Measurements from ENCODE around the gene HS1BP3. TPM values are rescaled to one million over a fixed set of nuclear protein-coding genes. Genes with fewer than 3 reads are reported as not detected.

Gene HS1BP3
- total RNA-seq, 1 donor from 2014 or later: 23.1 TPM

DNA sequence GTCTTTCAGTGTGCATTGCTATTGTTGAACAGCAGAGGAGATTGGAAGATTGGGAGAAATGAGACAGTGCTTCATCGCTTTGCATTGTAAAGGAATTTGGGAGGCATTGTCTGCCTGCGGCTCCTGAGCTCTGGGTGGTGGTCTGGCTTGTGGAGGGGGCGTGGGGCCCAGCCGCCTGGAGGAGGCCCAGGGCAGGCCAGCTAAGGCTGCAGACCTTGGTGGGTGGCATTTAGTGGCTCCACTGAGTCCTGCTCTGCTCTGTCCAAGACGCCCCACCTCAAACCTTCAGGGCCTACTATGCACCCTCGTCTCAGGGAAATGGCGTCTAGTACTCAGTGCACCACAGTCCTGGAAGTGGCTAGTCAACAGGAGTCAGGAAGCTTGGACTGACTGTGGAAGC, 5.7 kb upstream of the HS1BP3 start:
- TF ChIP-seq POLR2AphosphoS5 (IDR thresholded peaks at IDR 0.05; ENCODE audit: insufficient read depth in 1 of 2, low read depth in 1 of 2) (no peak), POLR2A (IDR thresholded peaks at IDR 0.05) (no peak)
- TF ChIP-seq, protein P1, sequence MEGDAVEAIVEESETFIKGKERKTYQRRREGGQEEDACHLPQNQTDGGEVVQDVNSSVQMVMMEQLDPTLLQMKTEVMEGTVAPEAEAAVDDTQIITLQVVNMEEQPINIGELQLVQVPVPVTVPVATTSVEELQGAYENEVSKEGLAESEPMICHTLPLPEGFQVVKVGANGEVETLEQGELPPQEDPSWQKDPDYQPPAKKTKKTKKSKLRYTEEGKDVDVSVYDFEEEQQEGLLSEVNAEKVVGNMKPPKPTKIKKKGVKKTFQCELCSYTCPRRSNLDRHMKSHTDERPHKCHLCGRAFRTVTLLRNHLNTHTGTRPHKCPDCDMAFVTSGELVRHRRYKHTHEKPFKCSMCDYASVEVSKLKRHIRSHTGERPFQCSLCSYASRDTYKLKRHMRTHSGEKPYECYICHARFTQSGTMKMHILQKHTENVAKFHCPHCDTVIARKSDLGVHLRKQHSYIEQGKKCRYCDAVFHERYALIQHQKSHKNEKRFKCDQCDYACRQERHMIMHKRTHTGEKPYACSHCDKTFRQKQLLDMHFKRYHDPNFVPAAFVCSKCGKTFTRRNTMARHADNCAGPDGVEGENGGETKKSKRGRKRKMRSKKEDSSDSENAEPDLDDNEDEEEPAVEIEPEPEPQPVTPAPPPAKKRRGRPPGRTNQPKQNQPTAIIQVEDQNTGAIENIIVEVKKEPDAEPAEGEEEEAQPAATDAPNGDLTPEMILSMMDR (IDR thresholded peaks at IDR 0.05): no peak
- Histone ChIP-seq H3K27ac (no peak overlapping the region), H3K4me1 (peaks cover 5% of the 10 kb centered on the region), H3K27me3 (no peaks in the 10 kb centered on the region), H3K9me3 (no peaks in the 10 kb centered on the region), H3K36me3 (no peaks in the 10 kb centered on the region), H3K4me3 (no peak overlapping the region)
- no peak for DNase-seq (ENCODE audit: extremely low spot score in 2 of 2)
- intact Hi-C loops (cut with DNase I): no loop called here

DNA sequence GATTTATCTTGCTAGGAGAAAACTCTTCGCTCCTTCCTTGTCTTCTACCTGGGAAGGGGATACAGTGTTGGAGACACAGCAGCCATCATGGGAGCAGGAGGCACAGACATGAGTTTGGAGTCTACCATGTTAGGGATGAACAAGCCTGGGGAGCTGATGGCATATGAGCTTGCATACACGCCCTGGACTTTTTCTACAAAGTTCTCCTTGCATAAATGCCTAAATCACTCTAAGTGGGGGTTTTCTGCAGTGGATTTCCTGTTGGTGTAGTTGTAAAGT, 3.6 kb upstream of the HS1BP3 start:
- Histone ChIP-seq H3K36me3 (no peaks in the 10 kb centered on the region), H3K27me3 (no peaks in the 10 kb centered on the region), H3K9me3 (no peaks in the 10 kb centered on the region), H3K4me1 (peaks cover 18% of the 10 kb centered on the region), H3K27ac (no peak overlapping the region), H3K4me3 (no peak overlapping the region)
- TF ChIP-seq POLR2AphosphoS5 (IDR thresholded peaks at IDR 0.05; ENCODE audit: insufficient read depth in 1 of 2, low read depth in 1 of 2) (no peak), POLR2A (IDR thresholded peaks at IDR 0.05) (no peak)
- TF ChIP-seq, protein P1 (IDR thresholded peaks at IDR 0.05): no peak
- intact Hi-C loops (cut with DNase I): no loop called here
- DNase-seq (ENCODE audit: extremely low spot score in 2 of 2): no peak

DNA sequence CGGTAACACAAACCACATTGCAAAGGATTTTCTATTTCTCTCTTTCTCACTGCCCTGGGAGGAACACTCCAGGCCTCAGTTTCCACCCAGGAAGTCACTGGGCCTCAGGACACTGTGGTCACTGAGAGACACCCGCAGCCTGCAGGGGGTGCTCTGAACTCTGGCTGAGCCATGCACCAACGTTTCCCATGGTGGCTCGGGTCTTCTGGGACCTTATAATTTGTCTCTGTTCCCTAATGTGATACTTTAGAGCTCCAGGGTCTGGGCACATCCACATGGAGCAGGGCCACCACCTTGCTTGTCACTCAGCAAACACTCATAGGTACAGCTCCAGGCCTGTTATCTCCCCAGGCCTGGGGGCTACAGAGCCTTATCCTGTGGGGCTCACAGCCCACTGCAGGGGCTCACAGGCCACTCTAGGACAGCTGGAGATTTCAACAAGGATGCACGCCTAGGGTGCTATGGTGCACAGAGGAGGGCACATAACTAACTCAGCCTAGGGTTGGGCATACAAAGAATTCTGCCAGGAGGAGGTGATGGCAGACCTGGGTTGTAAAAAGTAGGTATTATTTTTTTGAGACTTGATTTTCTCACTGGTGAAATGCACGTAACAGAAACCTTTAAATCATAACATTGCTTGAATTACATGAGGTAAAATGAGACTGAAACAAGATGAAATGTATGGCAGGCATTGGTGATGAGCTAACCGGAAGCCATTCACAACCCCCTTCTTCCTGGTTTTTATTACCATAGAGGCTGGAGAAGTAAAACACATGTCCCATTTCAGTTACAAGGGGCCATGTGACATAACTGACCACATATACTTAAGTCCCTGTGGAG, 3.0 kb upstream of the HS1BP3 start:
- H3K36me3 ChIP-seq: no peaks in the 10 kb centered on the region
- peaks cover 23% of the 10 kb centered on the region for H3K4me1 ChIP-seq
- TF ChIP-seq POLR2AphosphoS5 (IDR thresholded peaks at IDR 0.05; ENCODE audit: insufficient read depth in 1 of 2, low read depth in 1 of 2) (no peak), POLR2A (IDR thresholded peaks at IDR 0.05) (no peak)
- TF ChIP-seq, protein P1 (IDR thresholded peaks at IDR 0.05): no peak
- DNase-seq (ENCODE audit: extremely low spot score in 2 of 2): no peak
- no peak overlapping the region for H3K4me3 ChIP-seq
- H3K9me3 ChIP-seq: no peaks in the 10 kb centered on the region
- intact Hi-C loops (cut with DNase I): no loop called here
- H3K27me3 ChIP-seq: no peaks in the 10 kb centered on the region
- no peak overlapping the region for H3K27ac ChIP-seq

DNA sequence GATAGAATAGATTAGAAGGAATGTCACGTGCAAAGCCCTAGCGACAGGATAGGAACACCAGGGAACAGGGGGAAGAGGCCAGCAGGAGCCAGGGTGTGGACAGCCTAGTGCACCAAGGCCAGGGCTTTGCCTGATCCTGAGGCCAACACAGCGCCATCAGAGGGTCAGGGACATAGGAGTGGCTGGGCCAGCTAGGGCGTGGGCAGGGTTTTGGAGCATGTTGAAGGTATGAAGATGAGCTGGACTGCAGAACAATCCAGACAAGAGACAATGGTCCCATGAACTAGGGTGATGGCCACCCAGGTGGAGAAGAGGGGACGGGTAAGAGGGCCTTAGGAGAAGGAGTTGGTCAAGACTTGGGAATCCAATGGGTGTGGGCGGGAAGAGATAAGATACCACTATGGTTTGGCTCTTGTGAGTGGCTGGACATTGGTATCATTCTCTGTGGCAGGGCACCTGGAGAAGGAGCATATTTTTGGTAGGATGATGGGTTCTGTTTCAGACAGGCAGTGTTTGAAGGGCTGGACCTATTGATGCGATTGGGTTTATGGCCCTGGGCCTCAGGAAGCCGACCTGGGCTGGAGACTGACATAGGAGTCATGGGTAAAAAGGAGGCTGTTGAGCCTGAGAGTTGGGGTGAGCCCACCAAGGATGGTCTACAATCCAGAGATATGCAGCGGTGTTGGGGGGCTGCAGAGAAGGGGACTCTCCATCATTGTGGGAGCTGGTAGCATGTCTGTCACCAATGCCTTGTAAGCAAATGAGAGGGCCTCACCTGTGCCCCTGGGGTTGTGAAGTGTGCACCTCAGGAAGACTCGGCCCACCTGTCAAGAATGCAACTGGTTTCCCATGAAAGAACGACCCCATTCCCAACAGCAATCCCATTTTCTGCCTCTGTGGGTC, 2.0 kb upstream of the HS1BP3 start:
- H3K27ac ChIP-seq: no peak overlapping the region
- no peak for TF ChIP-seq POLR2A (IDR thresholded peaks at IDR 0.05)
- TF ChIP-seq, protein P1 (IDR thresholded peaks at IDR 0.05): no peak
- TF ChIP-seq POLR2AphosphoS5 (IDR thresholded peaks at IDR 0.05; ENCODE audit: insufficient read depth in 1 of 2, low read depth in 1 of 2): no peak
- no peak for DNase-seq (ENCODE audit: extremely low spot score in 2 of 2)
- no peaks in the 10 kb centered on the region for H3K9me3 ChIP-seq
- intact Hi-C loops (cut with DNase I): no loop called here
- H3K36me3 ChIP-seq: no peaks in the 10 kb centered on the region
- no peak overlapping the region for H3K4me3 ChIP-seq
- no peaks in the 10 kb centered on the region for H3K27me3 ChIP-seq
- peaks cover 33% of the 10 kb centered on the region for H3K4me1 ChIP-seq
